NT2/D1 (cell line): ENCODE results near the gene OR4D9.

ENCODE experiments used
- YY1 ChIP-seq: IDR thresholded peaks from 2 replicates; pipeline ENCODE4 v1.6.1; 2011; ENCODE audit not compliant: insufficient read length, insufficient read depth
- ZNF274 ChIP-seq: IDR thresholded peaks from 2 replicates; pipeline ENCODE4 v1.6.1; 2011; ENCODE audit warnings: mild to moderate bottlenecking, low read depth, low read length

- TF ChIP-seq YY1 (no peak), ZNF274 (no peak)
Measured at GRCh38 chr11:59560290-59560701, 49.0 kb downstream of the OR4D9 start.
